Measurements from ENCODE around the gene COX4I2.

GRCh38 chr20:31633339-31633914 lies 4.3 kb upstream of the COX4I2 start:
- TF ChIP-seq POLR2A (IDR thresholded peaks at IDR 0.05) (no peak), CTCF (IDR thresholded peaks at IDR 0.05) (no peak), POLR2AphosphoS5 (IDR thresholded peaks at IDR 0.05) (no peak)
